ENCODE data around the gene CYTH4. TPM values are rescaled to one million over a fixed set of nuclear protein-coding genes. Genes with fewer than 3 reads are reported as not detected.
A peak's percentile ranks its signal among the peaks of the same experiment; 100 is the strongest.
"Not testable (repeated sequence)": the region's sequence is repeated elsewhere in the genome, so short reads cannot be mapped to it uniquely, and the experiment has no call there.

CYTH4 gene
- polyA plus RNA-seq, 3 donors, result 2.4 to 3.0 (median 2.8) TPM

- DNase-seq (ENCODE audit: low read depth in 3 of 3, low spot score in 2 of 3), result no peak
These were observed 42.7 kb downstream of the CYTH4 start for GRCh38 chr22:37325039-37325395.

DNA sequence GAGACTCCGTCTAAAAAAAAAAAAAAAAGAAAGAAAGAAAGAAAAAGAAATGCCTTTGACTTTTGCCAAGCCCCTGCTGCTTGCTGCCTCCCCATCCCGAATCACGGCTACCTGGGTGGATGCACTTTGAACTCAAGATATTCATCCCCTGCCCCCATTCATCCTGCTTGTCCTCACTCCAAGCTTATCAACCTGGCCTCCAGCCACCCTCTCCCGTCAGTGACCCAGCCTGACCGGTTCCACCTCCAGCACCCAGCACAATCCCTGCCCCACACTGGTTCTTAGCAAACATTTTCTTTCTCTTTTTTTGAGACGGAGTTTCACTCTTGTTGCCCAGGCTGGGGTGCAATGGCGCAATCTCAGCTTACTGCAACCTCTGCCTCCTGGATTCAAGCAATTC, 44.4 kb downstream of the CYTH4 start:
- no peak for DNase-seq (ENCODE audit: low read depth in 3 of 3, low spot score in 2 of 3)

GRCh38 chr22:37328017-37328416, 45.7 kb downstream of the CYTH4 start:
- no peak for DNase-seq (ENCODE audit: low read depth in 3 of 3, low spot score in 2 of 3)

DNA sequence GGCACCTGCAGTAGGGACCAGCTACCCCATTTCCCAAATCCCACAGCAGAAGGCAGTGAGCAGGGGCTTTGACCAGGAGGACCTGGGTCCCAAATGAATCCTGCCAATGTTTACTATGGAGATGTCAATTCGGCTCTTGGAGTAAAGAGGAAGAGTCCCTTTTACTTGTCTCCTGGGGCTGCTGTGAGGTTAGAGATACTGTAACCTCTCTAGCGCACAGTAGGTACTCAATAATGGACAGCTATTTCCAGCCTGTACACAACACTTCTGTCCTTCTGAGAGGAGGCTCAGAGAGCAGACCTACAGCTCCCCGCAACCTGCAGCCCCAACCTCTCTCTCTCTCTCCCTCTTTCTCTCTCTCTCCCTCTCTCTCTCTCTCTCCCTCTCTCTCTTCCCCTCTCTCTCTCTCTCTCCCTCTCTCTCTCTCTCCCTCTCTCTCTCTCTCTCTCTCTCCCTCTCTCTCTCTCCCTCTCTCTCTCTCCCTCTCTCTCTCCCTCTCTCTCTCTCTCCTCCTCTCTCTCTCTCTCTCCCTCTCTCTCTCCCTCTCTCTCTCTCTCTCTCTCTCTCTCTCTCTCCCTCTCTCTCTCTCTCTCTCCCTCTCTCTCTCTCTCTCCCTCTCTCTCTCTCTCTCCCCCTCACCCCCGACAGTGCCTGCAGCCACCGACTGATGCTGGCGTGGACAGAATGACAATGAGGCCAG, 46.4 kb downstream of the CYTH4 start:
- DNase-seq (ENCODE audit: low read depth in 3 of 3, low spot score in 2 of 3), result not testable (repeated sequence)

GRCh38 chr22:37329238-37330140, 47.2 kb downstream of the CYTH4 start:
- no peak for DNase-seq (ENCODE audit: low read depth in 3 of 3, low spot score in 2 of 3)

GRCh38 chr22:37330200-37331033, 48.1 kb downstream of the CYTH4 start:
- peak; percentile 36 to 63 (median 57) for DNase-seq (ENCODE audit: low read depth in 3 of 3, low spot score in 2 of 3)

- DNase-seq (ENCODE audit: low read depth in 3 of 3, low spot score in 2 of 3), result no peak
These were observed 48.7 kb downstream of the CYTH4 start for GRCh38 chr22:37331034-37331428.

DNA sequence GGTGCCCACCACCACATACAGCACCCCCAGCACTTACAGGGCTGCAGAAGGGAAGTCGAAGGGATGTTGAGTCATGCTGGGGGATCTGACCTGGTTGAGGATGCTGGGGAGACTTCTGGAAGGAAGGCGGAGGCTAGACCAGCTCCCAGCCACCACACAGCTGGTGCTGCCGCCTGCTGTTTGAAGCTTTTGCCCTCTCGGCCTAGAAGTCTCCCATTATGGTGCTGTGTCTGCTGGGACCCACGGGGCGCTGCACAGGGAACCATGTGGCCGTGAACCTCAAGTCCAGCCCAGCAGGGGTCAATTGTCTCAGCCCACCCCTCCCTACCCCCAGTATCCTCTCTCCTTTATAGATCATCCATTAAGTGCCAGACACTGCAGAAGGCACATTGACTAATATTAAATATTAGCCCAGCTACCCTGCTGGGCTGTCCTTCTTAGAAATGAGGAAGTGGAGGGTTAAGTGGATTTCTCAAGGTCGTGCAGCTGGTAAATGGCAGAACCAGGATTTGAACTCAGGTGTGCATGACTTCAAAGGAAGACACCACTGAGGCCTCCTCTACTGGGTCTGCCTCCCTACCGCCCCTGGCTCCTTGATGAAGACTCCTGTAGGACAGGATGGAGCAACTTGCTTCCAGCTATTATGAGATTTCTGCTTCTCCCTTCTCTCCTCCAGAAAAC, 49.7 kb downstream of the CYTH4 start:
- DNase-seq (ENCODE audit: low read depth in 3 of 3, low spot score in 2 of 3), result no peak

- no peak for DNase-seq (ENCODE audit: low read depth in 3 of 3, low spot score in 2 of 3)
These were observed 51.6 kb downstream of the CYTH4 start for GRCh38 chr22:37333724-37334460.

- DNase-seq (ENCODE audit: low read depth in 3 of 3, low spot score in 2 of 3), result no peak
These were observed 52.2 kb downstream of the CYTH4 start for GRCh38 chr22:37334461-37334858.

DNA sequence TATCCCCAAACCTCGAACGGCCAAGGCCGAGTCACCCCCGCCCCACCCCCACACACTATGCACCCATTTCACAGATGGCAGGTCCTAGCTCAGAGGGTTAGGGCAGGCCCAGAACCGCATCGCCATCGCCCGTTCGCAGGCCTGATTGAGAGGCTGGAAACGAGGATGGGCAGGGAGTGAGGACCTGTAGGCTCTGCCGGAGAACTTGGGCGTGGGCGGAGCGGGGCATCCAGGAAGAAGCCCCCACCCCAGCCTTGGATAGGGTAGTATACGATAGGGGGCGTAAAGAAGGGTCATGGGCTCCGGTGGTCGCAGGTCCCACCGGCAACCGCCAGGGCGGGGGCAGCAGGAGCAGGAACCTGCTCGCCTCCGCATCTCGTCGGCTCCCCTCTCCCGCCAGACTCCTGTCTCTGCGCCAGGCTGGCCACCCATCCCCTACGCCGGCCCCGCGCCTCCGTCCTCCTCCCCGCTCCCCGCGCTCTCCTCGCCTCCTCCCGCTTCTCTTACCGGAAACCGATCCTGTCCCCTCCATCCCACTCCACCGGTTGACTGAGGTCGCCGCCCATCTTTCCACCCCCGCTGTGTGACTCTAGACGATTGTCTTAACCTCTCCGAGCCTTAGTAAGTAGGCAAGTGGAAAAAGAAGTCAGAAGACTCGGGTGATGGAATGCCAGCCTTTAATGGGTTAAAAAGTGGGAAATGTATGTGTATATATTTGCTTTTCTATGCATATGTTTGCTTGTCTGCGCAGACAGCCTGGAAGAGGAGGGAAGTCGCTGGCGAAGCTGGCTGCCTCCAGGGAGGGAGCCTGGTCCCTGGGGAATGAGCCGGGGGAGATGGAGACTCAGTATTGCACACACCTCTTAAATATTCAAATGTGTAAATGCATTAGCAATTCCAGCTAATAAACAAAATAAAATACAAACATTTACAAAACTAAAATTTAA, 52.8 kb downstream of the CYTH4 start:
- no peak for DNase-seq (ENCODE audit: low read depth in 3 of 3, low spot score in 2 of 3)

- no peak for DNase-seq (ENCODE audit: low read depth in 3 of 3, low spot score in 2 of 3)
These were observed 53.5 kb downstream of the CYTH4 start for GRCh38 chr22:37335806-37336199.

- no peak for DNase-seq (ENCODE audit: low read depth in 3 of 3, low spot score in 2 of 3)
These were observed 54.3 kb downstream of the CYTH4 start for GRCh38 chr22:37336579-37336978.

DNA sequence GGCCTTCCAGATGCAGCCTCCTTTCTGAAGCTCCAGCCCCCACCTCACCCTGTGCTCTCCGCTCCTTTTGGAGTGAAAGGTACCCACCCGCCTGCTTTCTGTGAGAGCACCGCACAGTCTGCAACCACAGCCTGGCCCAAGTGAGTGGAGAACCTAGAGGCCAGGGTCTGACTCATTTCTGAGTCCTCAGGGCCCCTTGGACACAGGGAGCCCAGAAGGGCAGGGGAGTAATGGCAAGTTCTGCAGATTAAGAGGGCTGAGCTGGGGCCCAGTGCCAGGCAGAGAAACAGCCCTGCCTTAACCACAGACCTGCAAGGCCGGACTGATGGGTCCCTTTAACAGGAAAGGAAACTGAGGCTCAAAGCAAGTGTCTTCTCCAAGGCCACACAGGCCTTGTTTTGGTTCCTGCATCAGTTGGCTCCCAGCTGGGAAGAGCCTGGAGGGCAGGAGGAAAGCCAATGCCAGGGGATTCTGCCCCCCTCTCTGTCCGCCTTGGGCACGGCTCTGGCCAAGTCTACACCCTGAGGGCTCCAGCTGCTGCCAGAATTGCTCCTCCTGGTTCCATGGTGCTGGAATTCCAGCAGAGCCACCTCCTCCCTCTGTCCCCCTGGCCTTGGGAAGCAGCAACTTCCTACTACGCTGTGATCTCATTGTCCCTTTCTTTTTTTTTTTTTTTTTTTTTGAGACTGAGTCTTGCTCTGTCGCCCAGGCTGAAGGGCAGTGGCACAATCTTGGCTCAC, 55.1 kb downstream of the CYTH4 start:
- no peak for DNase-seq (ENCODE audit: low read depth in 3 of 3, low spot score in 2 of 3)

DNA sequence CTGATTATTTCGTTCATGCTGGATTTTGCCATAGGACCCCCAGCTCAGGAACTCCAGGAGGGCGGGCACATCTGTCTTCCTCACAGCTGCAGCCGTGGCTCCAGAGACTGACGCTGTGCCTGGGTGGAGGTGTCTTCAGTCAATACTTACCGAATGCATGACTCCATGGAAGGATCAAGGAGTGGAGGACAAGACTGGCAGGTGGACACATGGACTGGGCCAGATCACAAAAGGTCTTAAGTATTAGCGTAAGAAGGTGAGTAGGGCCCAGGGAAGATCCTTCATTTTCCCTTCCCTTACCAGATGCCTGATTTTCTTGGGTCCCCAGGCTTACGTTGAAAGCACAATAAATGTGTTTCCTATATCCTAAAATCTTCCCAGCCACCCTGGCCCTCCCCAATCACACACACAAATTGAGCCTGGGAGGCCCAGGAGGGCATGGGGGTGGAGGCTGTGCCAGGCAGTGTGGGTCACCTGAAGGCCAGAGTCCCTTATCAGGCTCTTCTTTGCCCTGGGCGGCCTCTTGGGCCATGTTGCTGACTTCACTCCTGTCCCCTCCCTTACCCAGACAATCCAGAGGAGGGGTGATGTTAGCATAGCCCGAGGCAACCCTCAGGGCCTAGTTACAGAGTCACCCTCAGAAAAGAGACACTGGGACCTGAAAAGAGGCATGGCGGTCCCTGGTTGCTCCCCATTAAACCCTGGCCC, 56.4 kb downstream of the CYTH4 start:
- no peak for DNase-seq (ENCODE audit: low read depth in 3 of 3, low spot score in 2 of 3)

DNA sequence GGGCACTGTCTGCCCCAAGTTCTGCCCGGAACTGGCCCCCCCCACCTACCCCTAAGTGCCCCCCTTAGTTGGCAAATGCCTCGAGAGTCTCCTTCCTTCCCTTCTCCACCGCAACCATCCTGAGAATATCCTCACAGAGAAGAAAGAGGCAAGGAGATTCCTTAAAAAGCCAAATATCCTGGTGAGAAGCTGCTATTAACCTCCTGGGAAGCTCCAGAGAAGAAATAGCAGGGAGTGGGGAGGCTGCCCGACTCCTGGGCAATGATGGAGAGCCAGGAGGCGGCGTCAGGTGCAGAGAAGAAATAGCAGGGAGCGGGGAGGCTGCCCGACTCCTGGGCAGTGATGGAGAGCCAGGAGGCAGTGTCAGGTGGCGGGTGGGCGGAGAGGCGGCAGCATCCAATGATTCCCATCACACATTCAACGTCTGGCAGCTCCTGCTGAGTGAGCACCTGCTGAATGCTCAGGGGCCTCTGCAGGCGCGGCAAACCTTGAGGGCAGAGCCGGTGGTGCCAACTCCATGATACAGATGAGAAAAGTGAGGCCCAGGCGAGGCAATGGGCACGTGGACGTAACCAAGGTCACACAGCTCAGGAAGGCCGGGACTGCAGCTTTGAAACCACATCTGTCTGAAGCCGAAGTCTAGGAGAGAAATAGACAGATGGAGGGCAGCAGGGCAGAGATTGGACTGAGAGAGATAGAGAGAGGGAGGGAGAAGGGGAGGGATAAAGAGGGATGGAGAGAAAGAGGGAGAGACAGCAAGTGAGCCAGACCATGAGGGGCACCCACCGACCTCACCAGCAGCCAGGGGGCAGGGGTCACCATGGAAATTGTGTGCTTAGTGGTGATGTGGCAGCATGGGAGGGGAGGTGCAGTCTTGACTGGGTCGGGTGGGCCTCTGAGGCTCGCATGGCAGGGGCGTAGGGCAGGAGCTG, 58.3 kb downstream of the CYTH4 start:
- DNase-seq (ENCODE audit: low read depth in 3 of 3, low spot score in 2 of 3), result peak in 1 of 3 donors; percentile 36

Measured in right renal cortex interstitium (tissue), 3 donors.